Right ventricle myocardium superior (tissue), 1 donor: ENCODE results near the gene TAF3. TPM values are rescaled to one million over a fixed set of nuclear protein-coding genes. Genes with fewer than 3 reads are reported as not detected.
A peak's percentile ranks its signal among the peaks of the same experiment; 100 is the strongest.

Experiments
- ATAC-seq: fragments of 200-7000 bp; cut with Tn5 transposase; one replicate; pipeline ENCODE4 v1.9.1; 2020; ENCODE audit warnings: mild to moderate bottlenecking; ENCODE audit not compliant: poor library complexity
- DNase-seq: peaks from one replicate; pipeline ENCODE4 v3.0.0-alpha.2; 2020
- intact Hi-C: fragments of 100-400 bp; cut with DNase I; formaldehyde crosslinking; loops from one replicate; pipeline ENCODE4 v1.11.2; 2022
- total RNA-seq: library from RNA; stranded (reverse); fragmentation: NEBNext Ultra II Directional; extraction: Animal tissue kit (Norgen Biotek cat#: 25700); gene quantifications from one replicate; pipeline ENCODE4 v1.2.1, GENCODE V29; 2021
- donor health status: DM: no; HTN: yes; CAD: no; lungs with severe emphysema.

The TAF3 gene
- total RNA-seq, 1 donor from 2014 or later = 10.4 TPM

- intact Hi-C loops = no loop called here
- ATAC-seq (no peak), DNase-seq (no peak)
These were observed 43.3 kb downstream of the TAF3 start for GRCh38 chr10:7861509-7862120.

DNA sequence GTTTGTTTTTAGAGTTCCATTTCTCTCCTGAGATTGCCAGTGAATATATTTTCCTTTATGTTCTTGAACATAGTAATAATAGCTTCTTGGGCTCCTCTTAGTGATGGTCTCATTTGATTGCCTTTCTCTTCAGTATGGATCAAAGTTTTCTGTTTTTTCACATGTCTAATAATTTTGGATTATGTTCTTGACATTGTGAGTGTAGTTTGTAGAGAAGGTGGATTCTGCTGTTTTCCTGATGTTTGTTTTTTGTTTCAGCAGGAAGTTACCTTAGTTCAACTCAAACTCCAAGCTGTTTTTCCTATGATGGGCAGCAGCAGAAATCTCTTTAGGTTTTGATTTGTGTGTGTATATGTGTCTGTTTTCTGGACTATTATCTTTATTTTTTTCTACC is 43.8 kb downstream of the TAF3 start:
- DNase-seq = no peak
- intact Hi-C loops = no loop called here
- ATAC-seq = no peak

DNA sequence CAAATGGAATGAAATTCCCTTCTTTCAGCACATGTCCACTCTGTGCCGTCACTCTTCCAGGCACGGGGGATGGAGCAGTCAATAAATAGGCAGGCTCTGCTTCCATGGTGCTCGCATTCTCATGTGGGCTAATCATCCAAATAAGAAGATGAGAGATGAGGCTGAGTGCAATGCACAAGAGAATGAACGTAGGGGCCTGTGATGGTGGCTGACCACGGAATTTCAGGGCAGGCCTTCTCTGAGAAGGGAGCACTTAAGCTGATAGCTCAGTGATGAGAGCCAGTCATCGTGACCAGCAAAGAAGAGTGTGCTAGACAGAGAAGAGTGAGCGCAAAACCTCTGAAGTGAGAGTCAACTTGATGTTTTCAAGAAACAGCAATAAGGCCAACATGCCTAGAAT is 47.9 kb downstream of the TAF3 start:
- intact Hi-C loops = no loop called here
- ATAC-seq (no peak), DNase-seq (no peak)

GRCh38 chr10:7872041-7872442 is 53.7 kb downstream of the TAF3 start:
- DNase-seq (no peak), ATAC-seq (peak; percentile 38)
- intact Hi-C loops = loop anchor here (1.0 to 10.0 kb wide), 2 partner anchors 1337 to 1433 kb away; no protein-coding TSS in a partner anchor

DNA sequence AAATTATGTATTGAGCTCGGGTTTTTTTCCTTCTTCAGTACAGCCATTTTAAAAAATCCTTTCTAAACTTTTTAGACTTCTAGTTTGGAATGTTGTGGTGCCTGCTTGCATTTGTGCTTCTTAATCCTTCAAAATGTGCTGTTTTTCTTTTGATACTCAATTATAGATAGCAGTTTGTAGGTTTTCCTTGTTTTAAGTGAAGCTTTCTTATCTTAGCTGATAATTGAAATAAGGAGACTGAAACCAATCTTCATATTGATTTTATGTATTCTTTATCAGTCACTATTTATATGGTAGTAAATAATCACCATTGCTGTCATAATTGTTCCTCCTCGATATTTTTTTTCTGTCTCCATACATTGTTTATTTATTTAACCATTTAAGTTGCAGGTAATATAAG is 56.6 kb downstream of the TAF3 start:
- ATAC-seq (no peak), DNase-seq (no peak)
- intact Hi-C loops = loop anchor here (10.0 kb wide), 1 partner anchor 1430 kb away; no protein-coding TSS in a partner anchor

- intact Hi-C loops = loop anchor here (10.0 kb wide), 1 partner anchor 1428 kb away; no protein-coding TSS in a partner anchor
- no peak for DNase-seq
- no peak for ATAC-seq
These were observed 58.3 kb downstream of the TAF3 start for GRCh38 chr10:7876541-7877127.

GRCh38 chr10:7881119-7881518 is 62.8 kb downstream of the TAF3 start:
- ATAC-seq (no peak), DNase-seq (no peak)
- intact Hi-C loops = no loop called here

DNA sequence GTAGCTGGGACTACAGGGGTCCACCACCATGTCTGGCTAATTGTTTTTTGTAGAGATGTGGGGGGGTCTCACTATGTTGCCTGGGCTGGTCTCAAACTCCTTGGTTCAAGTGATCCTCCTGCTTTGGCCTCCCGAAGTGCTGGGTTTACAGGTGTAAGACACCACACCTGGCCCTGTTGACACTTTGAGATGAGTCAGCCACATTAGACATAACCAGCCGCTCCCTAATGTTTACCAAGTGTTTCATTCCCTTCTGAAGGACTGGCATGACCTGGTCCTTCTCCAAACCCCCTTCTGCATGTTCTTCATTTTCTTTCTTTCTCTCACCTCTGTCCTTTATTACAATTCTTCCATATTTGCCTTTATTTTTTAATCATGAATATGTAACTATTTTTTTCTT is 67.8 kb downstream of the TAF3 start:
- intact Hi-C loops = no loop called here
- no peak for ATAC-seq
- no peak for DNase-seq

- intact Hi-C loops = no loop called here
- no peak for ATAC-seq
- DNase-seq = no peak
These were observed 69.0 kb downstream of the TAF3 start for GRCh38 chr10:7887174-7887816.

DNA sequence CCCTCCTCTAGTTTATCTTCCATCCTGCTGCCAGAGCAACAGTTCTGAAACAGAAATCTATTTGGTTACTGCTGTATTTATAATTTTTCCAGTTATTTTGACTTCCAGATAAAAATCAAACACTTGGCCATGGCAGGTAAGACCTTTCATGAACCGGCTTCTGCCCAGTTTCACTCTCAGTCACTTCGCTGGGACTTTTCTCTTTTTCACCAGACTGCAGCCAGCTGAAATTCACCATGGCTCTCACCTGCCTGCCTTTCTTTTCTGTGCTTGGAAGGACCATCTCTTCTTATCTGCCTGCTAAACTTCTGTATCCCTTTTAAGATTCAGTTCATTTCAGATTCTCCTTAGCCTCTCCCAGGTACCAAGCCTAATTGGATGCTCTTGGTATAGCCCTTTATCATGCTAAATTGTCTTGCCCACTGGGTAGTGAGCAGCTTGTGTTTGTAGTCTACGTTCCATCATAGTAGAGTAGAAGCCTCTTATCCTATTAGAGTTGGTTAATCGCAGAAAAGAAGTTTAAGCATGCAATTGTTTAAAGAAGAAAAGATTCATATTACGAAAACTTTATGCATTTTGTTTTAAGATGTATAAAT is 71.7 kb downstream of the TAF3 start:
- intact Hi-C loops = no loop called here
- no peak for DNase-seq
- no peak for ATAC-seq

GRCh38 chr10:7890781-7891180 is 72.5 kb downstream of the TAF3 start:
- DNase-seq = no peak
- intact Hi-C loops = no loop called here
- no peak for ATAC-seq

DNA sequence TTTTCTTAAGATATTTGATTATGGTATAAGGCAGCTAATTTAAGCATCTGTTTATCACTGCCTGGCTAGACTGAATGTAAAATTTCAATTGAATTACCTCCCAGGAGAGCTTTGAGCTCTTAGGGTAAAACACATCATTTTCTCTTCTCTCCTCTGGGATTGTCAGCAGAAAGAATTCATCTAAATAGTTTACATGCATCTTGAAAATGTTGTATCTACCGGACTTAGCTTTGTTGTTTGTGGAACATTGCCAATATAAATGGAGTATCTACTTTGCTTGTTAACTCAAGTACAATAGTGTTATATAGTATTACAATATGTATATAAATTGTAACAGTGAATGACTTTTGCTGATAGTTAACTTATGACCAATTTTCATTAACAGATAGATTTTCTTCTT is 73.3 kb downstream of the TAF3 start:
- no peak for ATAC-seq

DNA sequence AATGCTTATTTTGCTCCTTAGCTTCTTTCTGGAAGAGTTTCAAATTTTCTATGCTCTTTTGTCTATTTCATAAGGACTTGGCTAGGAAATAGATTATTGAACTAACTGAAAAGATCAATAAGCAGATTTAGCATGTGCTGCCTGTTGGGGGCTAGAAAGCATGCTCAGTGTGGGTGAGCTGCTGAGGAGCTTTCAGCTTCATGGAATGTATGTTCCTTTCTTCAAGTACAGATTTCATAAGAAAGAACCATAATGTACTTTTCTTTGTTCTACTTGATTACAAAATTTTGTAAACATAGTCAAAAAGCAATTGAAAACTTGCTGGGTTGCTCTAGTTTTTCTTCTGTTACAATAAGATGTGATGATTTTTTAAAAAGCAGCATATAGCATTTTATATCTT is 73.8 kb downstream of the TAF3 start:
- DNase-seq = no peak
- no peak for ATAC-seq
- intact Hi-C loops = no loop called here

More for the DNA sequence above, 73.3 kb downstream of the TAF3 start:
- intact Hi-C loops = no loop called here
- no peak for DNase-seq

DNA sequence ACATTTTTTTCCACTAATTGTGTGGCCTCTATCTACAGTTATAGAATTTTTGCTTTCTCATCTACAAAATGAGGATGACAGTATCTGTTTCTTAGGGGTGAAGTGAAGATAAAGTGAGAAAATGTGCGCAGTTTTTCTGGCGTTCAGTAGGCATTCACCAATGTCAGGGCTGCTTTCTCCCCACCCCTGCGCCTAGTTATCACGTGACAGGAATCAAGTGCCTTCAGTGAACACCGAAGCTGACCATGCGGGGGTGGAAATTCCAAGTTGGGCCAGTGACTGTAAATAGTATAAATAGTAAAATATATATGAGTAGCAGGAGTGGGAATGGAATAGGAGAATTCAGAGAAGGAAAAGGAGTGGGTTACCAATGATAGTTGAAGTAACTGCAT is 77.4 kb downstream of the TAF3 start:
- DNase-seq = no peak
- no peak for ATAC-seq
- intact Hi-C loops = no loop called here

DNA sequence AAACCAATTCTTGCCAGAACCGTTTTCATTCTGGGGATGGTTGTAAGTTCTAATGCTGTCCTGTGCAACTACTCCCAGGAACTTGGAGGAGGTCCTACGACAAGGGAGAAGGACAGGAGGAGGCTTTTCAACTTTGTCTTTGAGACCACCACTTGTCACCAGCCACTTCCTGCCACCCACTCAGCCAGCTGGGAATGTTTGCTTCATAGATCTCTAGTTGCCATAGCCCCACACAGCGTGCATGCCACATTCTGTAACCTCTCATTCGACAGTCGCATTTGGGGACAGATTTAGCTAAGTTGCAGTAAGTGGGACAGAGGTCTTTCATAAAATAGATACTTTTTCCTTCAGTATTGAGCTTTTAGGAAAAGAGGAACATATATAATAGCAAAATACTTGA is 78.0 kb downstream of the TAF3 start:
- DNase-seq (no peak), ATAC-seq (no peak)
- intact Hi-C loops = no loop called here

DNA sequence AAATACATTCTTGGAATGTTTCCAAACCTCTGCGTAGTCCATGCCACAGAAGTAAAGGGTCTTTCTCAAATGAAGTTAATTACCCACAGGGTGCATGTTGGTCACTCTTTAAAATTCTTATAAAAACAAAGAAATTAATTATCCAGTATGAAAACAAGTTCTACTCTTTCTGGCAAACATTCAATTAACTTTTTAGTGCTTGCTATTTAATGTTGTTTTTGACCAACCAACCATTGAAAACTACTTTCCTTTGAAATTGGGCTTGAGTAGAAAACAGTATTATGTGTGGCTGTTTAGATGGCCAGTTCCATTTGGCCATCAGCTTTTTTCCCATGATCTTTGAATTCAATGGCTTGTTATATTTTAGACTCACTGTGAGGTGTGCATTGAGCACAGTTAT is 83.0 kb downstream of the TAF3 start:
- intact Hi-C loops = no loop called here
- no peak for DNase-seq
- ATAC-seq = no peak

DNA sequence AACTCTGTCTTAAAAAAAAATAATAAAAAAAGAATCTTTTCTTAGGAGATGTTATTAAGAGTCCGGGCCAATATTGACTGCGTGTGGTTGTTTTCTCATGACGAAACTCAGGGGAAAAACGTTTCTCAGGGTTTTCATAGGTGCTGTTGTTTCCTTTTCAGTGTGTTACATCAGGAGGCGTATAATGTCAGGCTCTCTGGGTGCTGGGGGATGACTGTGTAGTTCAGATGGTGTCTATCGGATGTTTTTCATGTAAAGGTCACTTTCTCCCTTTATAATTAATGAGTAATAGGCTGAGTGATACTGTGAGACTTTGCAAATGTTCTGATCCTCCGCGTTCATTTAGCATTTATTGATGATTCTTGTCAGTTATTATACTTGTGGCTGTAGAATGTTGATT is 84.1 kb downstream of the TAF3 start:
- ATAC-seq (no peak), DNase-seq (no peak)
- intact Hi-C loops = no loop called here

DNA sequence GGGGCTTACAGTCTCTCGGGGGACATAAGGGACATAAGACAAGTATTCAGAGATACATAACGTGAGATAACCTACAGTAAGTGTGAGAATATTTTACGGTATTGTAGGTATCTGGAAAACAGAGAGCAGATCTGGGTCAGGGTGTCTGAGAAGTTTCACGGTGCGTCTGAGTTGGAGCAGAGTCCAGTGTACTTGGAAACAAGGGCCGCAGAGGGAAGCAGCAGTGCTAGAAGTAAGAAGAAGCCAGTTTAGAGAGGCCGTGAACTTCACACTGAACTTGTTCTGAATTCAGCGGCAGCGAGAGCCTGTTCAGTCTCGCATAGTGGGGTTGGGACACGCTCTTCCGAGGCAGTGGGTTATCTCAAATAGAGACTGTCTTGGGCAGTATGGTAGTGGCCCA is 85.5 kb downstream of the TAF3 start:
- DNase-seq (no peak), ATAC-seq (no peak)
- intact Hi-C loops = no loop called here

- DNase-seq (no peak), ATAC-seq (no peak)
- intact Hi-C loops = no loop called here
These were observed 87.8 kb downstream of the TAF3 start for GRCh38 chr10:7906128-7906527.
